K562 (cell line): Measurements from ENCODE around the gene ANKS1B. TPM values are rescaled to one million over a fixed set of nuclear protein-coding genes. Genes with fewer than 3 reads are reported as not detected.

Source experiments
- ATAC-seq: fragments of 200-7000 bp; cut with Tn5 transposase; 3 replicates; pipeline ENCODE4 v1.9.1; 2020; ENCODE audit warnings: moderate library complexity
- BruUV-seq: library from RNA; stranded (reverse); fragments of 400-500 nt; replicated peaks from 2 replicates; lab custom pipeline; 2021; lab: Mats Ljungman, UMichigan
- CTCF ChIA-PET: fragments of 300-600 bp; formaldehyde crosslinking; extraction: SDS; loops from one replicate; lab custom pipeline; 2021; ENCODE audit warnings: low intra/inter-chr PET ratio; lab: Yijun Ruan, JAX
- POLR2A ChIA-PET: fragments of 300-600, 350-650 bp; sonication (Branson Sonifier 250); formaldehyde crosslinking; extraction: SDS; loops from one replicate; lab custom pipeline; 2021; ENCODE audit warnings: antibody characterized with exemption, inconsistent platforms; lab: Yijun Ruan, JAX
- DNase-seq, 4 experiments: peaks; one replicate each; pipeline versions ENCODE4 v3.0.0 to v3.0.0-alpha.2; 2011 to 2018; ENCODE audit warnings: low spot score in 3 of 4, mixed read lengths in 3 of 4; ENCODE audit errors: extremely low read depth in 1 of 4
- FAIRE-seq: peaks from 2 replicates; lab custom pipeline; 2011; peaks lifted over from hg19 to GRCh38; lab: Jason Lieb, UNC
- H2AFZ ChIP-seq: 2 replicates; pipeline ENCODE4 v1.6.0; 2011; ENCODE audit warnings: low read depth, low read length, control low read depth, inconsistent platforms
- H3K27ac ChIP-seq: fragments of 200-600 bp; 3 replicates; pipeline ENCODE4 v1.8.0; 2011; ENCODE audit warnings: low read depth, mild to moderate bottlenecking, control low read depth, inconsistent platforms, low read length, moderate library complexity, mixed read lengths; ENCODE audit errors: extremely low read depth
- H3K27me3 ChIP-seq, 2 experiments: fragments of 300-600 bp in 1 of 2; 2 replicates in 1 of 2; 3 replicates in 1 of 2; pipeline versions ENCODE4 v1.6.0 to v1.8.0; 2011; ENCODE audit warnings: inconsistent platforms in 2 of 2, low read length in 2 of 2, mild to moderate bottlenecking in 1 of 2, mixed read lengths in 1 of 2, moderate library complexity in 1 of 2; ENCODE audit not compliant: control insufficient read depth in 2 of 2, insufficient read depth in 2 of 2
- H3K36me3 ChIP-seq: fragments of 300-600 bp; 3 replicates; pipeline ENCODE4 v1.8.0; 2011; ENCODE audit warnings: mild to moderate bottlenecking, low read length, inconsistent platforms; ENCODE audit not compliant: control insufficient read depth, insufficient read depth
- H3K4me1 ChIP-seq, 2 experiments: fragments of 200-600 bp in 1 of 2; replicated peaks in 1 of 2; 2 replicates in 1 of 2; 3 replicates in 1 of 2; pipeline versions ENCODE4 v1.5.1 to v1.8.0; 2011; ENCODE audit warnings: inconsistent platforms in 2 of 2, low read length in 2 of 2, mild to moderate bottlenecking in 1 of 2, mixed read lengths in 1 of 2, moderate library complexity in 1 of 2; ENCODE audit not compliant: control insufficient read depth in 2 of 2, insufficient read depth in 2 of 2
- H3K4me2 ChIP-seq: 2 replicates; pipeline ENCODE4 v1.6.1; 2011; ENCODE audit warnings: low read length, control low read depth, inconsistent platforms, mixed read lengths; ENCODE audit not compliant: insufficient read depth
- H3K4me3 ChIP-seq: fragments of 200-600 bp; sonication (generic), shearing (Covaris generic); 2 replicates; pipeline ENCODE4 v1.5.1; 2016; ENCODE audit warnings: control low read depth, inconsistent platforms
- H3K79me2 ChIP-seq: fragments of 200-600 bp; 3 replicates; pipeline ENCODE4 v1.8.0; 2011; ENCODE audit warnings: low read length, inconsistent platforms; ENCODE audit not compliant: control insufficient read depth, insufficient read depth
- H3K9ac ChIP-seq, 2 experiments: 2 replicates each; pipeline versions ENCODE4 v1.6.0 to v1.6.1; 2011; ENCODE audit warnings: low read depth in 2 of 2, low read length in 2 of 2, control low read depth in 1 of 2, inconsistent platforms in 1 of 2, mild to moderate bottlenecking in 1 of 2, mixed read lengths in 1 of 2; ENCODE audit not compliant: insufficient read depth in 1 of 2
- H3K9me1 ChIP-seq: one replicate; pipeline ENCODE4 v1.6.0; 2011; ENCODE audit warnings: inconsistent platforms, mild to moderate bottlenecking, low read length, moderate library complexity; ENCODE audit not compliant: control insufficient read depth, insufficient read depth
- H3K9me3 ChIP-seq: replicated peaks from 2 replicates; pipeline ENCODE4 v1.5.1; 2011; ENCODE audit warnings: low read depth, low read length, inconsistent platforms; ENCODE audit not compliant: control insufficient read depth, insufficient read depth
- H4K20me1 ChIP-seq: replicated peaks from 2 replicates; pipeline ENCODE4 v1.6.1; 2011; ENCODE audit warnings: low read length, inconsistent platforms, mixed read lengths; ENCODE audit not compliant: control insufficient read depth, insufficient read depth
- FOXJ2 ChIP-seq: fragments of 200-800 bp; sonication (Bioruptor generic); IDR thresholded peaks from 2 replicates; pipeline ENCODE4 v1.6.1; 2016; ENCODE audit warnings: missing genetic modification characterization, missing compliant biosample characterization
- GATAD2A ChIP-seq: fragments of 450-650 bp; IDR thresholded peaks from 2 replicates; pipeline ENCODE4 v1.6.1; 2017
- KDM2B ChIP-seq: fragments of 250-450 bp; sonication (Bioruptor Pico); IDR thresholded peaks from 2 replicates; pipeline ENCODE4 v1.8.0; 2021; ENCODE audit warnings: mild to moderate bottlenecking, moderate library complexity
- LCOR ChIP-seq: sonication (generic); formaldehyde crosslinking; IDR thresholded peaks from 2 replicates; pipeline ENCODE4 v1.8.0; 2022; ENCODE audit warnings: mild to moderate bottlenecking, missing genetic modification reagents
- PHB2 ChIP-seq: fragments of 450-650 bp; IDR thresholded peaks from 2 replicates; pipeline ENCODE4 v1.6.1; 2017; ENCODE audit warnings: low read depth
- TFAM ChIP-seq: fragments of 250-450 bp; sonication (Bioruptor Pico); conservative IDR thresholded peaks from 2 replicates; pipeline ENCODE4 v1.5.0; 2021; ENCODE audit warnings: mild to moderate bottlenecking, moderate library complexity
- WHSC1 ChIP-seq: IDR thresholded peaks from one replicate; pipeline ENCODE4 v1.6.1; 2012; ENCODE audit warnings: low read length, control low read depth, inconsistent platforms
- ZNF124 ChIP-seq: sonication (generic); formaldehyde crosslinking; IDR thresholded peaks from 2 replicates; pipeline ENCODE4 v1.8.1; 2022; ENCODE audit warnings: missing genetic modification reagents
- ZNF232 ChIP-seq: sonication (generic); formaldehyde crosslinking; IDR thresholded peaks from 2 replicates; pipeline ENCODE4 v1.8.0; 2022; ENCODE audit warnings: mild to moderate bottlenecking, missing genetic modification reagents
- ZNF274 ChIP-seq: IDR thresholded peaks from 2 replicates; pipeline ENCODE4 v1.6.1; 2011; ENCODE audit warnings: low read depth, mild to moderate bottlenecking, low read length, moderate library complexity, borderline replicate concordance
- ZNF444 ChIP-seq: fragments of 250-450 bp; sonication (Bioruptor Pico); IDR thresholded peaks from 2 replicates; pipeline ENCODE4 v1.4.0; 2020; ENCODE audit warnings: mild to moderate bottlenecking, moderate library complexity
- WGBS: fragments of 100-300 bp; shearing (Covaris generic); methylation state at CpG from one replicate; pipeline ENCODE4 v1.1.6; 2016; ENCODE audit warnings: low coverage, mixed read lengths; ENCODE audit not compliant: insufficient coverage; ENCODE audit errors: missing lambda C conversion rate; 5-methylcytosine and 5-hydroxymethylcytosine counted together
- in situ Hi-C: fragments of 300-500 bp; cut with MboI; formaldehyde crosslinking; loops from 4 replicates; pipeline ENCODE4 v1.15.0; 2018; ENCODE audit warnings: inconsistent platforms, mixed read lengths
- intact Hi-C: fragments of 100-400 bp; cut with micrococcal nuclease; formaldehyde crosslinking; loops from 2 replicates; pipeline ENCODE4 v1.14.2; 2022
- polyA plus RNA-seq, 8 experiments: library from polyadenylated mRNA; depleted of rRNA in 4 of 8; stranded (reverse) in 5 of 8; unstranded in 3 of 8; fragments of >200 nt; fragmentation: Nextera tagmentation in 2 of 8; fragmentation: Illumina TruSeq in 1 of 8; extraction: Ambion mirVana in 2 of 8; extraction: Trizol in 1 of 8; gene quantifications; 2 replicates each; pipeline versions ENCODE4 v1.2.1 to v1.2.3, GENCODE V29; 2011 to 2014; ENCODE audit warnings: inconsistent platforms in 1 of 8, missing spikeins in 1 of 8
- total RNA-seq, 7 experiments: library from RNA; depleted of rRNA in 6 of 7; stranded (reverse); fragments of >200 nt in 6 of 7; fragmentation: Illumina TruSeq in 2 of 7; extraction: Trizol in 2 of 7; gene quantifications; 2 replicates each; pipeline versions ENCODE4 v1.2.1 to v1.2.3, GENCODE V29; 2011 to 2021; ENCODE audit warnings: low replicate concordance in 1 of 7
- TF ChIP-seq, protein P1 (sequence below): sonication (generic); formaldehyde crosslinking; IDR thresholded peaks from 2 replicates; pipeline ENCODE4 v1.8.0; 2023; ENCODE audit warnings: mild to moderate bottlenecking, missing genetic modification reagents
- TF ChIP-seq, protein P2 (sequence below): sonication (generic); formaldehyde crosslinking; IDR thresholded peaks from 2 replicates; pipeline ENCODE4 v1.8.0; 2022; ENCODE audit warnings: mild to moderate bottlenecking, missing genetic modification reagents

ANKS1B gene
- total and polyA plus RNA-seq, 9 of the 15 experiments (the other 6 are each of a cell fraction or from before 2014, with no cell fraction given): 0.04 to 0.47 (median 0.28) TPM; not detected in 4

DNA sequence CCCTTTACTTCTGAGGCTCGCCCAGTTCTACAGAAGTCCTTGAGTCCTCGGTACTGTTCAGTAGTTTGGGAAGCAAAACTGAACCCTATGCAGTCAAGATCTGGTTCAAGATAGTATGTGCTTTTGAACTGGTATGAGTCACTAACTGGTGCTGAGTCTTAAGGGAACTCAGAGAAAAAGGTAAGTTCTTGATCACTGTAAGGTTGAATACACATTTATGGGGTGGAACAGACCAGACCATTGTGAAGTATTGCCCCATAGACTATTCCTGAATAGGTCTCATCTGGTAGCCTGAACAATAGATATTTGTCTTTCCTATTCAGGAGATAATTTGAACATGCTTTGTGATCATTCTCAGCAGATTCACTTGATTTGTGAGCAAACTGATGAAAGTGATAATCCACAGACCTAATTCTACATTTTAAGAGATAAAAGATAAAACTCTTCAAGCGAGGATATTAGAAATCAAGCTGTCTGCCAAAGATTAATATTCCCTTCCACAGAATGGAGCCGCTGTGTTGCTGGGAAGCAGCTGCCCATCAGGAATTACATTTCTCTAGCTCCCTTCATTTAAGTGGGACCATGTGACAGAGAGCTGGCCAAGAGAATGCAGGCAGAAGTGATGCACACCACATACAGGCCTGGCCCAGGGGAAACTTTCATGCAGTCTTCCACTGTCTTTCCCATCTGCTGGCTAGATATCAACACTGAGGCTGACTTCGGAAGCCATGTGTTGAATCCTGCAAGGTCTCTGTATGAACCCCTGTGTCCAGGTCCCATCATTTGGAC is 707.0 kb downstream of the ANKS1B start:
- no peaks in the 10 kb centered on the region for H3K27me3 ChIP-seq
- no peaks in the 10 kb centered on the region; the same call in 1 of the 2 replicates for H3K9me3 ChIP-seq
- no peaks in the 10 kb centered on the region for H3K79me2 ChIP-seq
- no peak overlapping the region for H3K4me2 ChIP-seq
- ATAC-seq (no peak), DNase-seq (no peak)
- H3K9ac ChIP-seq: no peak overlapping the region
- POLR2A ChIA-PET: no interaction called here
- in situ Hi-C loops: no loop called here
- no peaks in the 10 kb centered on the region for H3K36me3 ChIP-seq
- no peak overlapping the region for H3K27ac ChIP-seq
- TF ChIP-seq, protein P1, sequence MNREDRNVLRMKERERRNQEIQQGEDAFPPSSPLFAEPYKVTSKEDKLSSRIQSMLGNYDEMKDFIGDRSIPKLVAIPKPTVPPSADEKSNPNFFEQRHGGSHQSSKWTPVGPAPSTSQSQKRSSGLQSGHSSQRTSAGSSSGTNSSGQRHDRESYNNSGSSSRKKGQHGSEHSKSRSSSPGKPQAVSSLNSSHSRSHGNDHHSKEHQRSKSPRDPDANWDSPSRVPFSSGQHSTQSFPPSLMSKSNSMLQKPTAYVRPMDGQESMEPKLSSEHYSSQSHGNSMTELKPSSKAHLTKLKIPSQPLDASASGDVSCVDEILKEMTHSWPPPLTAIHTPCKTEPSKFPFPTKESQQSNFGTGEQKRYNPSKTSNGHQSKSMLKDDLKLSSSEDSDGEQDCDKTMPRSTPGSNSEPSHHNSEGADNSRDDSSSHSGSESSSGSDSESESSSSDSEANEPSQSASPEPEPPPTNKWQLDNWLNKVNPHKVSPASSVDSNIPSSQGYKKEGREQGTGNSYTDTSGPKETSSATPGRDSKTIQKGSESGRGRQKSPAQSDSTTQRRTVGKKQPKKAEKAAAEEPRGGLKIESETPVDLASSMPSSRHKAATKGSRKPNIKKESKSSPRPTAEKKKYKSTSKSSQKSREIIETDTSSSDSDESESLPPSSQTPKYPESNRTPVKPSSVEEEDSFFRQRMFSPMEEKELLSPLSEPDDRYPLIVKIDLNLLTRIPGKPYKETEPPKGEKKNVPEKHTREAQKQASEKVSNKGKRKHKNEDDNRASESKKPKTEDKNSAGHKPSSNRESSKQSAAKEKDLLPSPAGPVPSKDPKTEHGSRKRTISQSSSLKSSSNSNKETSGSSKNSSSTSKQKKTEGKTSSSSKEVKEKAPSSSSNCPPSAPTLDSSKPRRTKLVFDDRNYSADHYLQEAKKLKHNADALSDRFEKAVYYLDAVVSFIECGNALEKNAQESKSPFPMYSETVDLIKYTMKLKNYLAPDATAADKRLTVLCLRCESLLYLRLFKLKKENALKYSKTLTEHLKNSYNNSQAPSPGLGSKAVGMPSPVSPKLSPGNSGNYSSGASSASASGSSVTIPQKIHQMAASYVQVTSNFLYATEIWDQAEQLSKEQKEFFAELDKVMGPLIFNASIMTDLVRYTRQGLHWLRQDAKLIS (CRISPR knock-in tag): no peak
- TF ChIP-seq KDM2B (CRISPR knock-in tag) (no peak), PHB2 (no peak), GATAD2A (no peak), WHSC1 (no peak), FOXJ2 (tag) (no peak), ZNF444 (no peak), LCOR (no peak), TFAM (CRISPR knock-in tag) (no peak), ZNF124 (CRISPR knock-in tag) (no peak), ZNF274 (no peak), ZNF232 (no peak)
- TF ChIP-seq, protein P2, sequence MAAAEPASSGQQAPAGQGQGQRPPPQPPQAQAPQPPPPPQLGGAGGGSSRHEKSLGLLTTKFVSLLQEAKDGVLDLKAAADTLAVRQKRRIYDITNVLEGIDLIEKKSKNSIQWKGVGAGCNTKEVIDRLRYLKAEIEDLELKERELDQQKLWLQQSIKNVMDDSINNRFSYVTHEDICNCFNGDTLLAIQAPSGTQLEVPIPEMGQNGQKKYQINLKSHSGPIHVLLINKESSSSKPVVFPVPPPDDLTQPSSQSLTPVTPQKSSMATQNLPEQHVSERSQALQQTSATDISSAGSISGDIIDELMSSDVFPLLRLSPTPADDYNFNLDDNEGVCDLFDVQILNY (CRISPR knock-in tag): no peak
- TF ChIP-seq, all 486 proteins: peak for 0
- intact Hi-C loops: no loop called here
- FAIRE-seq: no peak
- Histone ChIP-seq H3K4me3 (no peak overlapping the region), H3K9me1 (no peaks in the 10 kb centered on the region), H4K20me1 (no peaks in the 10 kb centered on the region), H3K4me1 (no peaks in the 10 kb centered on the region), H2AFZ (no peak overlapping the region)
- no TSS peak for BruUV-seq
- CTCF ChIA-PET: no interaction called here
- 4% methylated on average over 5 of the region's 5 CpGs for WGBS
